Left forelimb (tissue), 1 donor: ENCODE results near the gene TCIRG1.

Experiments
- DNase-seq: peaks from one replicate; pipeline ENCODE4 v3.0.0-alpha.2; 2018; ENCODE audit warnings: low spot score

The TCIRG1 gene

GRCh38 chr11:68036717-68037239 is 2.0 kb upstream of the TCIRG1 start:
- DNase-seq = no peak

GRCh38 chr11:68037411-68038225 is 1.2 kb upstream of the TCIRG1 start:
- no peak for DNase-seq

GRCh38 chr11:68038226-68038717 is 553 bp upstream of the TCIRG1 start:
- DNase-seq = no peak

- DNase-seq = no peak
Measured at GRCh38 chr11:68039526-68040086, 781 bp downstream of the TCIRG1 start.

- DNase-seq = no peak
Measured at GRCh38 chr11:68040101-68040956, 1.5 kb downstream of the TCIRG1 start.

- no peak for DNase-seq
Measured at GRCh38 chr11:68040957-68041591, 2.2 kb downstream of the TCIRG1 start.

- no peak for DNase-seq
Measured at GRCh38 chr11:68041617-68042218, 2.9 kb downstream of the TCIRG1 start.

GRCh38 chr11:68042219-68043028 is 3.6 kb downstream of the TCIRG1 start:
- DNase-seq = no peak

- no peak for DNase-seq
Measured at GRCh38 chr11:68043029-68043348, 4.2 kb downstream of the TCIRG1 start.

GRCh38 chr11:68043349-68044144 is 4.7 kb downstream of the TCIRG1 start:
- peak; percentile 71 for DNase-seq

- DNase-seq = no peak
Measured at GRCh38 chr11:68044145-68044813, 5.5 kb downstream of the TCIRG1 start.

- DNase-seq = no peak
Measured at GRCh38 chr11:68044898-68045351, 6.1 kb downstream of the TCIRG1 start.

- no peak for DNase-seq
Measured at GRCh38 chr11:68047437-68048290, 8.8 kb downstream of the TCIRG1 start.

GRCh38 chr11:68048681-68049508 is 10.1 kb downstream of the TCIRG1 start:
- no peak for DNase-seq

- DNase-seq = no peak
Measured at GRCh38 chr11:68049509-68050370, 10.9 kb downstream of the TCIRG1 start.

- no peak for DNase-seq
Measured at GRCh38 chr11:68050371-68050841, 11.6 kb downstream of the TCIRG1 start.
